ENCODE data around the gene ARPC2. TPM values are rescaled to one million over a fixed set of nuclear protein-coding genes. Genes with fewer than 3 reads are reported as not detected.

ARPC2 gene
- total and polyA plus RNA-seq, 2 of the 13 experiments (the other 11 are each of a cell fraction or from before 2014, with no cell fraction given) = 168 to 303 TPM

DNA sequence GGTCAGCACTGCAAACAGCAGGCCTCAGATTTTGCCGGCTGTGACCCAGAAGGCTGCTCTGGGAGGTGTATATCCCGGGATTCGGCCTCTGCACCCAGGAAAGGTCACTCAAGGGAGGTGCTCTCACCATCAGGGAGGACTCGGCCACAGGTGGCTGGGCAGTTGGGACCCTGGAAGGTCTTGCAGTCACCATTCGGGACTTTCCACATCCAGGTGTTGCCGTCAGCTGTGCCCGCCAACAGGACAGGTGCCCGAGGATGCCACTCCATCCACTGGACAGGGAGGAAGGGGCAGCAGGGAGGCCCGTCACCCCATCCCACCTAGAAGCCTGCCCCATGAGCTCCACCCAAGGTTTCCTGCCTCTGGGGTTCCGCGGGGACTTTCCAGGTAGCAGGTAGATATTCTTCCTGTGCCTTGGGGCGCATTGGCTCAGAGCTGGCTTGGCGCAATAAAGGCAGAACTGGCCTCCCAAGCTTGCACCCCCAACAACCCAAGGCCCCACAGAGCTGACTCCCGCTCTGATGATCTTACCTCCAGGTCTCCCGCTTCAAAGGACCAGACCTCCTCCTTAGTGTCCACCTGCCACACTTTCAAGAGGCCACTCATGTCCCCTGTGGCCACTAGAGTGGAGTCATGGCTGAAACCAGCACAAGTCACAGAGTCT is 49.5 kb downstream of the ARPC2 start (continued):
- TF ChIP-seq, protein P1, sequence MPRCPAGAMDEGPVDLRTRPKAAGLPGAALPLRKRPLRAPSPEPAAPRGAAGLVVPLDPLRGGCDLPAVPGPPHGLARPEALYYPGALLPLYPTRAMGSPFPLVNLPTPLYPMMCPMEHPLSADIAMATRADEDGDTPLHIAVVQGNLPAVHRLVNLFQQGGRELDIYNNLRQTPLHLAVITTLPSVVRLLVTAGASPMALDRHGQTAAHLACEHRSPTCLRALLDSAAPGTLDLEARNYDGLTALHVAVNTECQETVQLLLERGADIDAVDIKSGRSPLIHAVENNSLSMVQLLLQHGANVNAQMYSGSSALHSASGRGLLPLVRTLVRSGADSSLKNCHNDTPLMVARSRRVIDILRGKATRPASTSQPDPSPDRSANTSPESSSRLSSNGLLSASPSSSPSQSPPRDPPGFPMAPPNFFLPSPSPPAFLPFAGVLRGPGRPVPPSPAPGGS (CRISPR knock-in tag; IDR thresholded peaks at IDR 0.05) = no peak
- TF ChIP-seq SOX5 (CRISPR knock-in tag; IDR thresholded peaks at IDR 0.05; ENCODE audit: borderline replicate concordance) = no peak
- no peak for TF ChIP-seq ZNF570 (CRISPR knock-in tag; IDR thresholded peaks at IDR 0.05; ENCODE audit: borderline replicate concordance)
- TF ChIP-seq, protein P2, sequence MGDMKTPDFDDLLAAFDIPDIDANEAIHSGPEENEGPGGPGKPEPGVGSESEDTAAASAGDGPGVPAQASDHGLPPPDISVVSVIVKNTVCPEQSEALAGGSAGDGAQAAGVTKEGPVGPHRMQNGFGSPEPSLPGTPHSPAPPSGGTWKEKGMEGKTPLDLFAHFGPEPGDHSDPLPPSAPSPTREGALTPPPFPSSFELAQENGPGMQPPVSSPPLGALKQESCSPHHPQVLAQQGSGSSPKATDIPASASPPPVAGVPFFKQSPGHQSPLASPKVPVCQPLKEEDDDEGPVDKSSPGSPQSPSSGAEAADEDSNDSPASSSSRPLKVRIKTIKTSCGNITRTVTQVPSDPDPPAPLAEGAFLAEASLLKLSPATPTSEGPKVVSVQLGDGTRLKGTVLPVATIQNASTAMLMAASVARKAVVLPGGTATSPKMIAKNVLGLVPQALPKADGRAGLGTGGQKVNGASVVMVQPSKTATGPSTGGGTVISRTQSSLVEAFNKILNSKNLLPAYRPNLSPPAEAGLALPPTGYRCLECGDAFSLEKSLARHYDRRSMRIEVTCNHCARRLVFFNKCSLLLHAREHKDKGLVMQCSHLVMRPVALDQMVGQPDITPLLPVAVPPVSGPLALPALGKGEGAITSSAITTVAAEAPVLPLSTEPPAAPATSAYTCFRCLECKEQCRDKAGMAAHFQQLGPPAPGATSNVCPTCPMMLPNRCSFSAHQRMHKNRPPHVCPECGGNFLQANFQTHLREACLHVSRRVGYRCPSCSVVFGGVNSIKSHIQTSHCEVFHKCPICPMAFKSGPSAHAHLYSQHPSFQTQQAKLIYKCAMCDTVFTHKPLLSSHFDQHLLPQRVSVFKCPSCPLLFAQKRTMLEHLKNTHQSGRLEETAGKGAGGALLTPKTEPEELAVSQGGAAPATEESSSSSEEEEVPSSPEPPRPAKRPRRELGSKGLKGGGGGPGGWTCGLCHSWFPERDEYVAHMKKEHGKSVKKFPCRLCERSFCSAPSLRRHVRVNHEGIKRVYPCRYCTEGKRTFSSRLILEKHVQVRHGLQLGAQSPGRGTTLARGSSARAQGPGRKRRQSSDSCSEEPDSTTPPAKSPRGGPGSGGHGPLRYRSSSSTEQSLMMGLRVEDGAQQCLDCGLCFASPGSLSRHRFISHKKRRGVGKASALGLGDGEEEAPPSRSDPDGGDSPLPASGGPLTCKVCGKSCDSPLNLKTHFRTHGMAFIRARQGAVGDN (CRISPR knock-in tag; IDR thresholded peaks at IDR 0.05) = peak; percentile 53
- TF ChIP-seq HOXA7 (CRISPR knock-in tag; IDR thresholded peaks at IDR 0.05) = no peak
- TF ChIP-seq JDP2 (CRISPR knock-in tag; IDR thresholded peaks at IDR 0.05; ENCODE audit: borderline replicate concordance) = no peak
- no peak for TF ChIP-seq KAT8 (CRISPR knock-in tag; IDR thresholded peaks at IDR 0.05)
- TF ChIP-seq, protein P3, sequence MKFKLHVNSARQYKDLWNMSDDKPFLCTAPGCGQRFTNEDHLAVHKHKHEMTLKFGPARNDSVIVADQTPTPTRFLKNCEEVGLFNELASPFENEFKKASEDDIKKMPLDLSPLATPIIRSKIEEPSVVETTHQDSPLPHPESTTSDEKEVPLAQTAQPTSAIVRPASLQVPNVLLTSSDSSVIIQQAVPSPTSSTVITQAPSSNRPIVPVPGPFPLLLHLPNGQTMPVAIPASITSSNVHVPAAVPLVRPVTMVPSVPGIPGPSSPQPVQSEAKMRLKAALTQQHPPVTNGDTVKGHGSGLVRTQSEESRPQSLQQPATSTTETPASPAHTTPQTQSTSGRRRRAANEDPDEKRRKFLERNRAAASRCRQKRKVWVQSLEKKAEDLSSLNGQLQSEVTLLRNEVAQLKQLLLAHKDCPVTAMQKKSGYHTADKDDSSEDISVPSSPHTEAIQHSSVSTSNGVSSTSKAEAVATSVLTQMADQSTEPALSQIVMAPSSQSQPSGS (CRISPR knock-in tag; IDR thresholded peaks at IDR 0.05) = no peak
- no peak for TF ChIP-seq ZNF547 (CRISPR knock-in tag; IDR thresholded peaks at IDR 0.05)
- TF ChIP-seq SRSF4 (IDR thresholded peaks at IDR 0.05; ENCODE audit: low read depth, low read length, poor library complexity, severe bottlenecking) = no peak
- no peak for TF ChIP-seq ZNF781 (CRISPR knock-in tag; IDR thresholded peaks at IDR 0.05; ENCODE audit: borderline replicate concordance, not compliant biosample characterization)
- TF ChIP-seq ZNF572 (CRISPR knock-in tag; IDR thresholded peaks at IDR 0.05) = 0 out of 2 replicates have a peak, but pooled peaks have one; percentile 35
- TF ChIP-seq, protein P4, sequence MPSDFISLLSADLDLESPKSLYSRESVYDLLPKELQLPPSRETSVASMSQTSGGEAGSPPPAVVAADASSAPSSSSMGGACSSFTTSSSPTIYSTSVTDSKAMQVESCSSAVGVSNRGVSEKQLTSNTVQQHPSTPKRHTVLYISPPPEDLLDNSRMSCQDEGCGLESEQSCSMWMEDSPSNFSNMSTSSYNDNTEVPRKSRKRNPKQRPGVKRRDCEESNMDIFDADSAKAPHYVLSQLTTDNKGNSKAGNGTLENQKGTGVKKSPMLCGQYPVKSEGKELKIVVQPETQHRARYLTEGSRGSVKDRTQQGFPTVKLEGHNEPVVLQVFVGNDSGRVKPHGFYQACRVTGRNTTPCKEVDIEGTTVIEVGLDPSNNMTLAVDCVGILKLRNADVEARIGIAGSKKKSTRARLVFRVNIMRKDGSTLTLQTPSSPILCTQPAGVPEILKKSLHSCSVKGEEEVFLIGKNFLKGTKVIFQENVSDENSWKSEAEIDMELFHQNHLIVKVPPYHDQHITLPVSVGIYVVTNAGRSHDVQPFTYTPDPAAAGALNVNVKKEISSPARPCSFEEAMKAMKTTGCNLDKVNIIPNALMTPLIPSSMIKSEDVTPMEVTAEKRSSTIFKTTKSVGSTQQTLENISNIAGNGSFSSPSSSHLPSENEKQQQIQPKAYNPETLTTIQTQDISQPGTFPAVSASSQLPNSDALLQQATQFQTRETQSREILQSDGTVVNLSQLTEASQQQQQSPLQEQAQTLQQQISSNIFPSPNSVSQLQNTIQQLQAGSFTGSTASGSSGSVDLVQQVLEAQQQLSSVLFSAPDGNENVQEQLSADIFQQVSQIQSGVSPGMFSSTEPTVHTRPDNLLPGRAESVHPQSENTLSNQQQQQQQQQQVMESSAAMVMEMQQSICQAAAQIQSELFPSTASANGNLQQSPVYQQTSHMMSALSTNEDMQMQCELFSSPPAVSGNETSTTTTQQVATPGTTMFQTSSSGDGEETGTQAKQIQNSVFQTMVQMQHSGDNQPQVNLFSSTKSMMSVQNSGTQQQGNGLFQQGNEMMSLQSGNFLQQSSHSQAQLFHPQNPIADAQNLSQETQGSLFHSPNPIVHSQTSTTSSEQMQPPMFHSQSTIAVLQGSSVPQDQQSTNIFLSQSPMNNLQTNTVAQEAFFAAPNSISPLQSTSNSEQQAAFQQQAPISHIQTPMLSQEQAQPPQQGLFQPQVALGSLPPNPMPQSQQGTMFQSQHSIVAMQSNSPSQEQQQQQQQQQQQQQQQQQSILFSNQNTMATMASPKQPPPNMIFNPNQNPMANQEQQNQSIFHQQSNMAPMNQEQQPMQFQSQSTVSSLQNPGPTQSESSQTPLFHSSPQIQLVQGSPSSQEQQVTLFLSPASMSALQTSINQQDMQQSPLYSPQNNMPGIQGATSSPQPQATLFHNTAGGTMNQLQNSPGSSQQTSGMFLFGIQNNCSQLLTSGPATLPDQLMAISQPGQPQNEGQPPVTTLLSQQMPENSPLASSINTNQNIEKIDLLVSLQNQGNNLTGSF (CRISPR knock-in tag; IDR thresholded peaks at IDR 0.05) = no peak
- TF ChIP-seq ZNF460 (CRISPR knock-in tag; IDR thresholded peaks at IDR 0.05; ENCODE audit: borderline replicate concordance) = no peak
- no peak for TF ChIP-seq NCOR1 (IDR thresholded peaks at IDR 0.05; ENCODE audit: borderline replicate concordance, low read length)
- TF ChIP-seq ZNF10 (CRISPR knock-in tag; IDR thresholded peaks at IDR 0.05; ENCODE audit: borderline replicate concordance, low read depth) = no peak
